Adrenal gland (tissue), 12 donors: ENCODE measurements around the gene CARTPT. TPM values are rescaled to one million over a fixed set of nuclear protein-coding genes. Genes with fewer than 3 reads are reported as not detected.

Experiments used
- DNase-seq, 7 donors: peaks; one replicate each; pipeline ENCODE4 v3.0.0-alpha.2; 2019 to 2020
- H3K27ac ChIP-seq, 5 donors: fragments of 200-600 bp; sonication (generic) in 4 of 5; 1 replicate in 3 of 5; 2 replicates in 2 of 5; pipeline versions ENCODE4 v1.5.1 to v1.8.0; 2016 to 2020; ENCODE audit warnings: mild to moderate bottlenecking in 1 of 5
- H3K27me3 ChIP-seq: fragments of 200-600 bp; 2 replicates; pipeline ENCODE4 v1.8.0; 2021
- H3K36me3 ChIP-seq, 2 donors: fragments of 200-600 bp; replicated peaks in 1 of 2; 1 replicate in 1 of 2; 2 replicates in 1 of 2; pipeline versions ENCODE4 v1.5.1 to v1.8.0; 2018 to 2022
- H3K4me1 ChIP-seq, 2 donors: fragments of 200-600 bp; replicated peaks in 1 of 2; 1 replicate in 1 of 2; 2 replicates in 1 of 2; pipeline versions ENCODE4 v1.5.1 to v1.8.0; 2018 to 2021
- H3K4me3 ChIP-seq, 4 donors: fragments of 200-600 bp; sonication (generic) in 3 of 4; one replicate each; pipeline ENCODE4 v1.5.1; 2016 to 2018
- H3K9me3 ChIP-seq, 3 donors: fragments of 200-600 bp; sonication (generic) in 1 of 3; replicated peaks in 1 of 3; 1 replicate in 2 of 3; 2 replicates in 1 of 3; pipeline versions ENCODE4 v1.5.1 to v1.8.0; 2016 to 2021
- POLR2A ChIP-seq, 2 donors: fragments of 450-650 bp; IDR thresholded peaks; one replicate each; pipeline ENCODE4 v1.6.1; 2017; ENCODE audit warnings: antibody characterized with exemption in 2 of 2, mild to moderate bottlenecking in 2 of 2, moderate library complexity in 1 of 2
- WGBS, 4 donors: extraction: QIAGEN DNeasy Blood & Tissue Kit in 2 of 4; methylation state at CpG; one replicate each; pipeline versions ENCODE4 v1.1.5 to v1.1.7; 2013 to 2017; 5-methylcytosine and 5-hydroxymethylcytosine counted together
- intact Hi-C, 2 donors: fragments of 100-400 bp; cut with DNase I; formaldehyde crosslinking; loops; one replicate each; pipeline versions ENCODE4 v1.14.1 to v1.15.0; 2022 to 2023
- polyA plus RNA-seq, 3 donors: library from polyadenylated mRNA; stranded (reverse); fragments of 200-250 nt in 2 of 3; fragments of 350-450 nt in 1 of 3; fragmentation: Illumina TruSeq in 1 of 3; extraction: RNeasy Lipid Tissue Mini Kit (QIAGEN cat#74804) in 1 of 3; gene quantifications; one replicate each; pipeline ENCODE4 v1.2.3, GENCODE V29; 2013 to 2014
- total RNA-seq, 9 donors: library from RNA; depleted of rRNA in 4 of 9; stranded (reverse); fragments of >200 nt in 4 of 9; fragments of 120-200 nt in 1 of 9; fragmentation: NEBNext Ultra II Directional in 1 of 9; extraction: Animal tissue kit (Norgen Biotek cat#: 25700) in 1 of 9; gene quantifications; one replicate each; pipeline versions ENCODE4 v1.1.0 to v1.2.4, GENCODE V29; 2013 to 2023
- TF ChIP-seq, protein P1 (sequence below), 6 experiments: fragments of 450-650 bp in 4 of 6; fragments of 200-600 bp in 2 of 6; sonication (generic) in 1 of 6; IDR thresholded peaks; 1 replicate in 5 of 6; 2 replicates in 1 of 6; pipeline versions ENCODE4 v1.5.1 to v1.8.0; 2016 to 2021; ENCODE audit warnings: antibody characterized with exemption in 6 of 6, mild to moderate bottlenecking in 2 of 6, moderate library complexity in 1 of 6
- donor health status: healthy with polysubstance abuse.
- donor health status: Bipolar disorder and iron deficiency.
- donor health status: DM: yes; HTN: yes; CAD: no.
- donor health status: DM: no; HTN: no; CAD: no.
- donor health status: DM: no; HTN: no; CAD: no.
- donor health status: DM: yes; HTN: yes; CAD: no.

The CARTPT gene
- total and polyA plus RNA-seq, 12 donors = 0.60 to 317 (median 46.4) TPM; not detected in 1

DNA sequence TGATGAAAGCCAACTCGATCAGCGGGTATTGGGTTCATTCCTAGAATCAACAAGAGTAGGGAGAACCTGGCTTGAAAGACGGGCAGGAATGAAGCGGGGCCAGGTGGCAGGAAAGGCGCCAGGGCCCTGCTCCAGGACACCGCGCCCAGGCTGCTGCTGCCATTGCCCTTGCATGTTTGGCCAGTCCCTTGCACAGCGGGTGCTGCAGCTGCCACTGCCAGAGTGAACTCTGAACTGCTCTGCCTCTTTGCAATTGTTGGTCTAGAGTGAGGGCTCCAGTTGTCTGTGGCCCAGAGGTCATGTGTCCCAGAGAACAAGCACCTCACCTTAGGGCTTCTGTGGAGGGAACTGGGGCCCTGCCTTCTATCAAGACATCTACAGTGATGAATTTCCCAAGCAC lies 24.0 kb upstream of the CARTPT start:
- WGBS, 4 donors = 93 to 97% (median 96%) methylated on average over 6 to 8 of the region's 8 CpGs

DNA sequence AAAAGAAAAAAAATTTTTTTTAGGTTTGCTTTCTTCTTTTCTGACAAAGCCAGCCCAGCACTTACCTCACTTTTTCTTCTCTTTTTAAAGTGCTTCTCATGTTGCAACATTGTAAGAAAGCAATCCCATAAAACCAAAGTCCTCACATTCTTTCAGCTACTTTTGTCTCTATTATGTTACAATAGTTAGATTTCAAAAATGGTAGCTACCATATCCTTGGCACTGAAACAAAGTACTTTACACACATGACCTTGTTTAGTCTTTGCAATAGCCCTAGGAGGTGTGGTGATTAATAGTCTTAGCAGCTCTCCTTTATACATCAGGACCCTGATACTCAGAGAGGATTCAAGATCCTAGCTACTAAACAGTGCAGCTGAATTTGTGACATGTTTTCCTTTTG lies 23.5 kb upstream of the CARTPT start:
- Histone ChIP-seq H3K27ac (no peak overlapping the region), H3K27me3 (no peaks in the 10 kb centered on the region), H3K4me1 (no peaks in the 10 kb centered on the region), H3K9me3 (no peaks in the 10 kb centered on the region), H3K4me3 (no peak overlapping the region), H3K36me3 (no peaks in the 10 kb centered on the region)
- no peak for TF ChIP-seq POLR2A (IDR thresholded peaks at IDR 0.05)
- TF ChIP-seq, protein P1, sequence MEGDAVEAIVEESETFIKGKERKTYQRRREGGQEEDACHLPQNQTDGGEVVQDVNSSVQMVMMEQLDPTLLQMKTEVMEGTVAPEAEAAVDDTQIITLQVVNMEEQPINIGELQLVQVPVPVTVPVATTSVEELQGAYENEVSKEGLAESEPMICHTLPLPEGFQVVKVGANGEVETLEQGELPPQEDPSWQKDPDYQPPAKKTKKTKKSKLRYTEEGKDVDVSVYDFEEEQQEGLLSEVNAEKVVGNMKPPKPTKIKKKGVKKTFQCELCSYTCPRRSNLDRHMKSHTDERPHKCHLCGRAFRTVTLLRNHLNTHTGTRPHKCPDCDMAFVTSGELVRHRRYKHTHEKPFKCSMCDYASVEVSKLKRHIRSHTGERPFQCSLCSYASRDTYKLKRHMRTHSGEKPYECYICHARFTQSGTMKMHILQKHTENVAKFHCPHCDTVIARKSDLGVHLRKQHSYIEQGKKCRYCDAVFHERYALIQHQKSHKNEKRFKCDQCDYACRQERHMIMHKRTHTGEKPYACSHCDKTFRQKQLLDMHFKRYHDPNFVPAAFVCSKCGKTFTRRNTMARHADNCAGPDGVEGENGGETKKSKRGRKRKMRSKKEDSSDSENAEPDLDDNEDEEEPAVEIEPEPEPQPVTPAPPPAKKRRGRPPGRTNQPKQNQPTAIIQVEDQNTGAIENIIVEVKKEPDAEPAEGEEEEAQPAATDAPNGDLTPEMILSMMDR (IDR thresholded peaks at IDR 0.05) = no peak
- no peak for DNase-seq
- intact Hi-C loops = no loop called here

More for the DNA sequence above, 24.0 kb upstream of the CARTPT start:
- no peaks in the 10 kb centered on the region for H3K36me3 ChIP-seq
- no peaks in the 10 kb centered on the region for H3K9me3 ChIP-seq
- no peaks in the 10 kb centered on the region for H3K4me1 ChIP-seq
- no peak for DNase-seq
- no peaks in the 10 kb centered on the region for H3K27me3 ChIP-seq
- H3K4me3 ChIP-seq = no peak overlapping the region
- intact Hi-C loops = no loop called here
- no peak overlapping the region for H3K27ac ChIP-seq
- TF ChIP-seq POLR2A (IDR thresholded peaks at IDR 0.05) = no peak
- TF ChIP-seq, protein P1 (IDR thresholded peaks at IDR 0.05) = no peak

DNA sequence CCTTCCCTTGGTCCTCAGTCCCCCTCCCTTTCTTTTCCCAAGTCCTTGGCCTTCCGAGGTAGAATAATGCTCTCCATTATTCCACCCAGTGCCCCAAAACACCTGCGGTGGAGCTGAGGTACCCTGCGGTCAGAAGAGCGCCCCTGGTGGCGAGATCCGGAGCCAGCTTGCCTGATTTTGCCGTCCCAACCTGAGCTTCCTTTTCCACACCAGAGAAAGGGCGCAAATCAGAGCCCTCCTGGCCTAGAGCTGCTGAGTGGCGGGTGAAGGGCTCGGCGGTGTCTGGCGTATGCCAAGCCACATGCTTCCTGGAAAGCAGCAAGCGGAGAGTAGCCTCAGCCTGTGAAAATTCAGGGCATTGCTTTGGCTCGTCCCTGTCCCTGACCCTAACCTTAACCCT lies 21.1 kb upstream of the CARTPT start:
- intact Hi-C loops = no loop called here
- DNase-seq = no peak
- no peak overlapping the region for H3K4me3 ChIP-seq
- WGBS, 4 donors = 48 to 56% (median 53%) methylated on average over 11 to 14 of the region's 14 CpGs
- no peaks in the 10 kb centered on the region for H3K27me3 ChIP-seq
- no peaks in the 10 kb centered on the region for H3K9me3 ChIP-seq
- TF ChIP-seq, protein P1 (IDR thresholded peaks at IDR 0.05) = peak in 4 of 6 experiments; percentile 8 to 39 (median 18)
- TF ChIP-seq POLR2A (IDR thresholded peaks at IDR 0.05) = no peak
- no peak overlapping the region for H3K27ac ChIP-seq
- H3K36me3 ChIP-seq = no peaks in the 10 kb centered on the region
- H3K4me1 ChIP-seq = no peaks in the 10 kb centered on the region

DNA sequence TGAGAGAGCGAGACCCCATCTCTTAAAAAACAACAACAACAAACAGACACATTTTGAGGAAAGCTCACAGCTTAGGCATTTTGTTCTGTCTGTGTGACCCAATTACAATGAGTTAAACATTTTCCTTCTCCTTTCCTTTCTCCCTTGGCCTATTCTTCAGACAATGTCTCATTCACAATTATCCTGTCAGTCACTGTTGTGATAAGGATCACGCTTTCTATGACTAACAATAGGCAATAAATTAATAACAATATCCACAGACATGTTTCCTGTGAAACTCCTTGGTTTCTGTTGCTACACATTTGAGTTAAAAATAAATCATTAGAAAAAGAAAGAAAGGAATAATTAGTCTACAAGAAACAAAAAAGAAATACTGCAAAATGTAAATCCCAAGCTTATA lies 19.8 kb upstream of the CARTPT start:
- TF ChIP-seq, protein P1 (IDR thresholded peaks at IDR 0.05) = no peak
- H3K9me3 ChIP-seq = no peaks in the 10 kb centered on the region
- 58 to 68% (median 62%) methylated on average over 2 of the region's 2 CpGs for WGBS, 4 donors
- no peaks in the 10 kb centered on the region for H3K27me3 ChIP-seq
- no peak for DNase-seq
- H3K36me3 ChIP-seq = no peaks in the 10 kb centered on the region
- H3K4me3 ChIP-seq = no peak overlapping the region
- intact Hi-C loops = no loop called here
- no peaks in the 10 kb centered on the region for H3K4me1 ChIP-seq
- H3K27ac ChIP-seq = no peak overlapping the region
